GM12892 (cell line): ENCODE measurements around the gene MAGEB2.

Source experiments
- POLR2A ChIP-seq: IDR thresholded peaks from 2 replicates; pipeline ENCODE4 v1.6.1; 2011; ENCODE audit warnings: low read depth, low read length, control low read depth
- POLR2AphosphoS5 ChIP-seq: IDR thresholded peaks from 2 replicates; pipeline ENCODE4 v1.6.1; 2011; ENCODE audit warnings: low read depth, low read length, control low read depth

- no peak for TF ChIP-seq POLR2A
- no peak for TF ChIP-seq POLR2AphosphoS5
Observed at GRCh38 chrX:30262763-30263162, 47.4 kb downstream of the MAGEB2 start.
